Forelimb muscle (tissue), 1 donor: ENCODE results near the gene PODXL2. TPM values are rescaled to one million over a fixed set of nuclear protein-coding genes. Genes with fewer than 3 reads are reported as not detected.

Experiments
- DNase-seq: peaks from one replicate; pipeline ENCODE4 v3.0.0-alpha.2; 2013; ENCODE audit warnings: low read depth
- polyA plus RNA-seq: library from polyadenylated mRNA; unstranded; fragments of 120-200 nt; gene quantifications from one replicate; pipeline ENCODE4 v1.2.1, GENCODE V29; 2013; ENCODE audit not compliant: insufficient read length

Gene PODXL2
- polyA plus RNA-seq, 1 donor: 5.0 TPM

DNA sequence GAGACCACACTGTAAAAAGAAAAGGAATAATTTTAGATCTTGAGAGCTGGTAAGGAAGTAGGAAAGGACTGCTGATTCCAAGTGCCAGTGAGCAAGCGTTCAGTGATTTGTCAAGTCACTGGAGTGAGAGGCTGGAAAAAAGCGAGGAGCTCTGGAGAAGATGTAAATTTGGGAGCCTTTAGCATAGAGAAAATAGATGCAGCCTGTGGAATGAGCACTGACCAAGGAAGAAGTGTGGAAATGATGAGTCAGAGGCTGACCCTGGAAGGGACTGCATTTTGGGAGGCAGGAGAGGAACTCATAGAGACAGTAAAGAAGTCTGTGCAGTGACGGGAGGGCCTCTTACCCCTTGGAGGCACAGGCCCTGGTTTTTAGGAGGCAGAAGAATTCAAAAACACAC, 26.7 kb downstream of the PODXL2 start:
- DNase-seq: no peak

DNA sequence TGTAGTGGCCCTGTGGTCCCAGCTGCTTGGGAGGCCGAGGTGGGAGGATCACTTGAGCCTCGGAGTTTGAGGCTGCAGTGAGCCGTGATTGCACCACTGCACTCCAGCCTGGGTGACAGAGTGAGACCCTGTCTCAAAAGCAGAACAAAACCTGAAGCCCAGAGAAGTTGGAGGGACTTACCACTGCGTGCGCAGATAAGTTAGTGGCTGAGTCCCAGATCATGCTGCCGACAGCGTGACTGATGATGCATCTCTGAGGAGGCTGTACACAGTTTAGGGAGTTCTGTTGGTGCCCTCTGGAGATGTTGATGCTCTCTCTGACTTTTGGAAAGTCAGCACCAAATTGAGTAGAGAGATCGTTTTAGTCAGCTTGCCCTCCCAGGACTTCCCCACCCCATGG, 27.9 kb downstream of the PODXL2 start:
- DNase-seq: no peak

- DNase-seq: no peak
Measured at GRCh38 chr3:127658234-127658633, 29.2 kb downstream of the PODXL2 start.

DNA sequence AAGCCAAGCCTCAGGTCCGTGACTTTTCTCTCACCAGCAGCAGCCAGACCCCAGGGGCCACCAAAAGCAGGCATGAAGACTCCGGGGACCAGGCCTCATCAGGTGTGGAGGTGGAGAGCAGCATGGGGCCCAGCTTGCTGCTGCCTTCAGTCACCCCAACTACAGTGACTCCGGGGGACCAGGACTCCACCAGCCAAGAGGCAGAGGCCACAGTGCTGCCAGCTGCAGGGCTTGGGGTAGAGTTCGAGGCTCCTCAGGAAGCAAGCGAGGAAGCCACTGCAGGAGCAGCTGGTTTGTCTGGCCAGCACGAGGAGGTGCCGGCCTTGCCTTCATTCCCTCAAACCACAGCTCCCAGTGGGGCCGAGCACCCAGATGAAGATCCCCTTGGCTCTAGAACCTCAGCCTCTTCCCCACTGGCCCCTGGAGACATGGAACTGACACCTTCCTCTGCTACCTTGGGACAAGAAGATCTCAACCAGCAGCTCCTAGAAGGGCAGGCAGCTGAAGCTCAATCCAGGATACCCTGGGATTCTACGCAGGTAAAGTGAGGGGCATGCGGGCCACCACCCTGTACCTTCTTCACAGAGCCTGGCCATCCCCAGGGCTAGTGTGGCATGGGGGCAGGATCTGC, 31.8 kb downstream of the PODXL2 start:
- no peak for DNase-seq

- no peak for DNase-seq
Measured at GRCh38 chr3:127661600-127661999, 32.6 kb downstream of the PODXL2 start.

- DNase-seq: no peak
Measured at GRCh38 chr3:127662001-127662469, 33.0 kb downstream of the PODXL2 start.

DNA sequence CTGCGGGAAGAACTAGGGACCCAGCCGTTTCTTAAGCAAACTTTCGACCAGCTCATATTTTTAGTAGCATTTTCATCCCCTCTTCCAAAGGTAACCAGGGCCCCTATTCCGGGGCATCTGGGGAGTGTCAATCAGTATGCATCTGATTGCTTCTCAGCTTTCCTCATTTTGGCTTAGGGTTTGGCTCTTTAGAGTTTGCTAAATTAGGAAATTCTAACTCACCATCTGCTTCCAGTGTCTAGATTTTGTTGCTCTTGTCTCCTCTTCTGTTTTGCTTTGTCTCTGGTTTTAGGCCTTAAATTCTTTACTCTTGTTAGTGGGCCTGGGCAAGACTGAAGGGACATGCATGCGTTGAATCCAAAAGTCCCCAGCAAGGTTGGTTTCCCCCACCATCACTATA, 34.2 kb downstream of the PODXL2 start:
- no peak for DNase-seq

GRCh38 chr3:127665165-127665564, 36.2 kb downstream of the PODXL2 start:
- DNase-seq: no peak

GRCh38 chr3:127665586-127665985, 36.6 kb downstream of the PODXL2 start:
- DNase-seq: no peak

- no peak for DNase-seq
Measured at GRCh38 chr3:127666676-127667075, 37.7 kb downstream of the PODXL2 start.

GRCh38 chr3:127667119-127667681, 38.2 kb downstream of the PODXL2 start:
- DNase-seq: no peak

GRCh38 chr3:127668906-127669305, 39.9 kb downstream of the PODXL2 start:
- DNase-seq: no peak

- no peak for DNase-seq
Measured at GRCh38 chr3:127669541-127670228, 40.7 kb downstream of the PODXL2 start.

DNA sequence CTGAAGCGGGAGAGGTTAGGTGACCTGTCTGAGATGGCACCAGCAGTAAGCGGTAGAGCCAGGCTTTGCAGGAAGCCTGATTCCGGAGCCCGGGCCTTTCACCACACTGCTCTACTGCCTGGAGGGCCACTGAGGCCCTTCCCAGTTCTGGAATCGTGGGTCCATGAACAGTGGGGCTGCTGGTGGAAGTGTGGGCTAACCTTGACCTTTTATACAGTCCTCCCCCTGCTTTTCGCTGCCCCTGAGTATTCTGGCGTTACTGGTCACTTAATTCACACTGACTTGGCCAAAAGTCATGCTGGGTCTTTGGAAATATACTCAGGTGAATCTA, 41.2 kb downstream of the PODXL2 start:
- no peak for DNase-seq

GRCh38 chr3:127670761-127671522, 42.0 kb downstream of the PODXL2 start:
- DNase-seq: no peak

DNA sequence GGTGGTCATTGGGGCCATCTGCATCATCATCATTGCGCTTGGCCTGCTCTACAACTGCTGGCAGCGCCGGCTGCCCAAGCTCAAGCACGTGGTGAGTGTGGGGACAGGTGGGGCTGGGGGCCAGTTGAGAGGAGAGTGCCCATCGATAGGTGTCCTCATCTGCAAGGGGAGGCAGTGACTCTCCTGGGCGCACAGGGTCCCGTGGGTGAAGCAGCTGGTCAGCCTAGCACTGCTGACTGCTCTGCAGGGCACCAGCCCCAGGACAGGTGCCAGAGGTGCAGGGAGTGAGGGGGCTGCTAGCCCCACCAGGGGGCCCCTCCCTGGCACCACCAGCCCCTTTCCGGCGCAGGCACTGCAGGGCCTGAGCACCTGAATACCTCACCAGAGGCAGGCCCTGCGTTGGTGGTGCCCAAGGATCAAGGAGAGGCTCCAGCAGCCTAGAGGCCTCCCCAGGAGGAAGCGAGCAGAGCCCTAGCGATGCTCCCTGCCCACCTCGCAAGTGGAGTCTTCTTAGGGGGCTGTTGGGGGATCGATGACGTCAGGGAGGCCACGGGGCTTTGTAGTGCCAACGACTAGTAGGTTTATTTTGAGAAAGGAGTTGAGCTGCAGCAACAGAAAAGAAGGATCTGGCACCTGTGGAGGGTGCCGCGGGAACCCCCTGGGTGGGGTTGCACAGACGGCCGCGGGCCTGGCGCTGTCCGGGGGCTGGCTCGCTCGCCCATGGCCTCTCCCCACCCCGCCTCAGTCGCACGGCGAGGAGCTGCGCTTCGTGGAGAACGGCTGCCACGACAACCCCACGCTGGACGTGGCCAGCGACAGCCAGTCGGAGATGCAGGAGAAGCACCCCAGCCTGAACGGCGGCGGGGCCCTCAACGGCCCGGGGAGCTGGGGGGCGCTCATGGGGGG, 42.8 kb downstream of the PODXL2 start:
- DNase-seq: no peak

DNA sequence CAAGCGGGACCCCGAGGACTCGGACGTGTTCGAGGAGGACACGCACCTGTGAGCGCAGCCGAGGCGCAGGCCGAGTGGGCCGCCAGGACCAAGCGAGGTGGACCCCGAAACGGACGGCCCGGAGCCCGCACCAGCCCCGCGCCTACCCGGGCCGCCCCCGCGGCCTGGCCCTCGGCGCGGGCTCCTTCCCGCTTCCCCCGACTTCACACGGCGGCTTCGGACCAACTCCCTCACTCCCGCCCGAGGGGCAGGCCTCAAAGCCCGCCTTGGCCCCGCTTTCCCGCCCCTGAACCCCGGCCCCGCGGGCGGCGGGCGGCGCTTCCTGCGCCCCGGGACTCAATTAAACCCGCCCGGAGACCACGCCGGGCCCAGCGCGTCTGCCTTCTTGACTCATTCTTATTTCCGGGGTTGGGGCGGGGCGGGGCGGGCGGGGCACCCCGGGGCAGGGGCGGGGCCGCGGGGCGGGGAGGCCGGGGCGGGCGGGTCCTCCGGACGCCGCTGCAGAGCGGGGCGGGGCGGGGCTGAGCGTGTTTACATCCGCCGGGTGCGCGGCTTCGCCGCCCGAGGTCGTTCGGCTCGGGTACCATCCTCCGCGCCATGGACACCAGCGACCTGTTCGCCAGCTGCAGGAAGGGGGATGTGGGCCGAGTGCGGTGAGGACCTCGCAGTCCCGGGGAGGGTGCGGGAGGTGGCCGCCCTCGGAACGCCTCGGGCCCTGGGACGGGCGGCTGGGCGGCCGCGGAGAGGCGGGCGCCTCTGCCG, 43.6 kb downstream of the PODXL2 start, which contains the start of gene ABTB1:
Gene ABTB1 (plus strand): TSS at position 524 of the 762 bp plus-strand sequence. CDS start 74 bp downstream, at position 598.
- DNase-seq: no peak

GRCh38 chr3:127673191-127674100, 44.5 kb downstream of the PODXL2 start:
- no peak for DNase-seq

DNA sequence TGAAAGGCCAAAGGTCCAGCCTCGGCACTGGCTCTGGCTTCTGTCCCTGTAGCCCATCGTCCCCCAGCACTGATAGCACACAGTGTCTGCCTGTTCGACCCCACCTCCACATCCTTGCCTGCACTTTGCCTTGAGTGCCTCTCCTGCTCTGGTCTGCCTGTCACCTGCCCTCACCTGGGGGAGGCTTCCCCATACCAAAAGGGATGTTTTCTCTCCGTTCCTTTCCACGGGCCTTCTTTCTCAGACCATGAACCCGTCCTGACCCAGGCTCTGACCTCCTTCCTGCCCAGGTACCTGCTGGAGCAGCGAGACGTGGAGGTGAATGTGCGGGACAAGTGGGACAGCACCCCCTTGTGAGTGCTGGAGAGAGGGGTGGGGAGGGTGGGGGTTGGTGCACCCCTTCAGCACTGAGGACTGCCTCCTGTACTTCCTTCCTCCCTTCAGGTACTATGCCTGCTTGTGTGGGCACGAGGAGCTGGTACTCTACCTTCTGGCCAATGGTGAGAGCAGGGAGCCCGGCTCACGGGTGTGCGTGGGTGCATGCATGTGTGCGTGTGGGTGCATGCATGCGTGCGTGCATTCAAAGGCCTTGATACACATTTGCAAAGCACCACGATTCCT, 45.2 kb downstream of the PODXL2 start:
- no peak for DNase-seq
